COR-L47 (cell line): Measurements from ENCODE around the gene OPALIN.

Experiments used
- DNase-seq: peaks from one replicate; lab custom pipeline; 2025; lab: John Stamatoyannopoulos, UW

Gene OPALIN

DNA sequence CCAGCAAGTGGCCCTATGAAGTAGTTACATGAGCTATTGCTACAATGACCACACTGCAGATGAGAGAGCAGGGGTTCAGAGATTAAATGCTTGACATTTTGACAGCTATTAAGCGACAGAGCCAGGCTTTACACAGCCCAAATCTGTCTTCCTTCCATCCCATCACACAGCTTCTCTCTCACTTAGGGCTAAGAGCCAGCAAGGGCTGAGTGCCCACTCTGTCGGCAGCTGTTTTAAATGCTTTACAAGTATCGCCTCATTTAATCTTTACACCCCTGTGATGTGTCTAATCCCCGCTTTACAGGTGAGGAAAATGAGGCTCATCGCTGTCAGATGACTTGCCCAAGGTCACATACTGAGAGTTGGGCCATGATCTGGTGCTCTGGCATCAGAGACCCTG is 15.2 kb upstream of the OPALIN start:
- DNase-seq: no peak

DNA sequence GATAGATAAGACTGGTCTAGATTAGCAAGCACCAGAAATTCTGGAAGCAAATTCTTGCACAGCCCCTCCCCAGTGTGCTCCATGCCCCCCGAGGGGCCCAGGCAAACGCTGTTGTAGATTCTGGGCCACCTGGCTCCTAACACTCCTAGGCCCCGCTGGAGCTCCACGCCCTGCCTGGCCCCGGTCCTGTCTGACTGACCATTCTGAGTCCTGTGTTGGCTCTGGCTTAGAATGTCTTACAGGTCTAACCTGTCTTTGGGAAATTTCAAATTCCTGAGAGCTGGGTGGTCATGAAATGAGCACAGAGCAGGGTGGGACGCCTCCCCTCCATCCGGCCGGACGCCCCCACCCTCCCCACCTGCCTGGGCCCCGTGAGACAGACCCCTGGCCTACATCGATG is 12.6 kb upstream of the OPALIN start:
- no peak for DNase-seq

DNA sequence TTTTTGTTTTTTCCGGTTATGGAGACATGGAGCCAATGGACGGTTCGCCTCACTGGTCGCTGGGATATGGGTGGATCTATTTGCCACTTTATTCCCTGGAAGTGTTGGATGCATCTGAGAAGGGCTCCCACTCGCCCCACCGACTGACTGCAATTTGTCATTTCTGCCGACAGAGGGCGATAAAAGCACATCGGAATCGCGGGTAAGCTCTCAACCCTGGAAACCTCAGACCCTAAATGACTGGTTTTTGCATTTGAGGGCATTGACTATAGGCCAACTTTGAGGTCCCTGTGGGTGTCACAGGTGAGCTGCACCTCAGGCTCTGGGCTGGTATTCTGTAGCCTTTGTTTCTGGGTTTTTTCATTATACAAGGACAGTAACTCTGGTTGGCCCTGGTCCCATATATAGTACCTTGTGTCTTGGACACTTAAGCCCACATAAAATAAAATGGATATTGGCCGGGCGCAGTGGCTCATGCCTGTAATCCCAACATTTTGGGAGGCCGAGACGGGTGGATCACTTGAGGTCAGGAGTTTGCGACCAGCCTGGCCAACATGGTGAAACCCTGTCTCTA is 11.9 kb upstream of the OPALIN start:
- DNase-seq: no peak

DNA sequence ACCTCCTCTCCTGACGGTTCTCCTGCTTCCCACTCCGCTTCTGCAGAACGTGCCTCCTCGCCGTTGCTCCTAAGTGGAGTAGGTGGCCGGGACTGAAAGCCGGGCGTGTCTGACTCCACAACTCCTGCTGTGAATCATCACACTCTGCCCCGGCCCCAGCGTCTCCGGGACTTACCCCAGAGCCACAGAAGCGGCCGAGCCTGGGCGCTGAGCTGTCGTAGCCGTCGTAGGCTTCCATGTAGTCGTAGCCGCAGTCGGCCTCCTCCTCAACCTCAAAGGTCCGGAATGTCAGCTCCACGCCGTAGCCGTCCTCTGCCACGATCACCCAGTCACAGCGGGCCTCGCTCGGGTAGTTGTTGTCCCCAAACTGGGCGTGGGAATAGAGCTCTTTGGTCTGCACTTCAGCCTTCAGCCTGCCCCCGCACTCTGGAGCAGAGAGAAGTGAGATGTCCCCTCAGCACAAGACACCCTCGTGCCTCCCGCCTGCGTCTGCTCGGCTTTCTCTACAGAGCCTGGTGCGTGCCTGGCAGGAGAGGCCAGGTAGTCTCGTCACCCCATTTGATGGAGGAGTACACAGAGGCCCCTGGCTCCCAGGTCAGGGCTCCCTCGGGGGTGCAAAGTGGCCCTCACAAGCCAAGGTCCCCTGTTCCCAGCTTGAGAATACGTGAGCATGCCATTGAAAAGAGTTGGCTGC is 11.2 kb upstream of the OPALIN start:
- DNase-seq: no peak

DNA sequence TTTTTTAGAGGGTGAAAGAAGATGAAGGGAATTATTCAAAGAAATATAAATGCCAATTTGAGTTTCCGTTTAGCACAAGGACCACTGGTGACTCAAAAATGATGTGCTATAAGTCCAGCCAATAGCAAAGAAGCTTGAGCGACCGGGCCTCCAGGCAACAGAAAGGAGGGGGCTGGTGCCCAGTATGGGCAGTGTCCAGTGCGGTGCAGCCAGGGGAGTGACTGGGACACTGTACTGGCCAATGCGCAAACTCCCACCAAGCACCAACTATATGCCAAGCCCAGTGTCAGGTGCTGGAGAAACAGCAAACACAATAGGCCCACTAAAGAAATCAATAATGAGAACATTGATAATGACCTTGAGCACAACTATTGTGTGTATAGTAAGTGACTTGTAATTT is 10.2 kb upstream of the OPALIN start:
- no peak for DNase-seq

DNA sequence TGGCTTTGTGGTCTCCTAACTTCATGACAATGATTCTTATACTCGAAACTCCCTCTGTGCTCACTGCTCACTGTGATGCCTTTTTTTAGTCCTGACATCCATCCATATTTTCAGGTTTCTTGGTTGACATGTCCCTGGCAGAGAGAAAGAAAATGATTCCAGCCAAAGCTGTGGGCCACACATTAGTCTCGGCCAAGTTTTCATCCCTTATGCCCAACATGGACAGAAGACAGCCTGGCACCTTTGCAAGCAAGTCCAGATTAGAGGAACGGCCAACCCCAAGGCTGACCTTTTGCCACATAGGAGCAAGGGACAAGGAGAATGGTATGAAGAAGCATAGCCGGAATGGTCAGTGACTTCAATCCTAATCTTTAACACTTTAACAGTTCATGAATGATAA is 8.7 kb upstream of the OPALIN start:
- DNase-seq: no peak

DNA sequence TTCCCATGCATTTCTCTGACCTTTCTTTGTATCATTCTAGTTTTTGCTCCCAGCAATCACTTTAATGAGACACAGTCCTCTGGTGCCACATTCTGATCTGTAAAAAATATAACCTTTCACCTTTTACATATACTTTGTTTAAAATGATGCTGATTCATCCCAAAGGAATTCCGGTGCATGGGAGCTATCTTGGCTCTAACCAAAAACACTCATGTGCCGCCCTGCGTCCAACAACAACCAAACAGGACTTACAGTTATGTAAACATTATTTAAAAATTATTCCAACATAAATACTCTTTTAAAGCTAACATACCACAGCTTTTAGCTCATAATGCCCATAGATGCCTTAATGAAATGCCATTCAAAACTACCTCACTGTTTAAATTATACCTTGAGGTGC is 7.7 kb upstream of the OPALIN start:
- no peak for DNase-seq

DNA sequence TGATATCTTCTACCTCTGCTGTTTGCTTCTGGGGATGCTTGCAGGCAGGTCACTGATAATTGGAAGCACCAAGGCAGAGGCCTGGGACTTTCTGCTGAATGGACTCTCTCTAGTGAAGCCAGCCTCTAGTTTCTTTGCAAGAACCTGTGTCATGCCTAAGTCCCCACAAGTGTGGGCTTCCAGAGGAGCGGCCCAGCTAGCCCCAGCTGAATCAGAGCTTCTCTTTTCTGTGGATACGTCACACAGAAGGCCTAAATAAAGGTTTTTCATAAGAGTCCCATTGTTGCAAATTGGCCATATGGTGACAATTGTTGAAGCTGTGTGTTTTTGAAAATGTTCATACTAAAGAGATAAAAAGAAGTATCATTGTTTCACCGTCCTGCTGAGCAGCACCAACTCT is 6.8 kb upstream of the OPALIN start:
- DNase-seq: no peak

DNA sequence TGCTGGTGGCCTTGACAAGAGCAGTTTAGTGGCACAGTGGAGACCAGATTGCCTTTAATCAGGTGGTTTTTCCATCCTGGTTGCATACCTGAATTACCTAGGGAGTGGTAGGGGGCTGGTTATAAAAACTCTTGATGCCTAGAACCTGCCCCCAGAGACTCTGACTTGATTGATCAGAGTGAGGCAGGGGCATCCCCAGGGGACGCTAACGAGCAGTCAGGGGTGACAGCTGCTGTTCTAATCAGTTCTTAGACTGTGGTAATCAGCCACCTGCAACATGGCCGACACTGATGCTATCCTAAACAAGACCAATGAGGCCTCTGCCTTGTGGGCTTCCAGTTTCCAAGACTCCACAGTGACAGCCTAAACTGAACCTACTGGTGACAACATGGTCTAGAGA is 2.0 kb upstream of the OPALIN start:
- DNase-seq: no peak

DNA sequence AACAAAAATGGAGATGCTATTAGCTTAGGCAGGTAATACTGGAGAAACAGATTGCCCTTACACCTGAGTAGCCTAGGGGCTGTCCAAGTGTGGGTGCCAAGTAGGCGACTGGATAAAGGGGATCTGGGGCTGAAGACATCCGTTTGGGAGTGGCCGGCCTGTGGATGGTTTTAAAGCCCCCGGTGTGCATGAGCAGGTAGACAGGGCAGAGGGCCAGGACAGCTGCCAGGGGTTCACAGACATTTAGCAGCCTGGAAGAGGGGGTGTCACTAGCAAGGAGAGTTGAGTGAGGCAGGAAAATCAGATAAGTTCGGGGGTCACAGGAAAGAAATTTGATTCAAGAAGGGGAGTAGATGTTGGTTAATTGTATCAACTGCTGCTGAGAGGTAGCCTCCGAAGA is 1.5 kb upstream of the OPALIN start:
- no peak for DNase-seq

DNA sequence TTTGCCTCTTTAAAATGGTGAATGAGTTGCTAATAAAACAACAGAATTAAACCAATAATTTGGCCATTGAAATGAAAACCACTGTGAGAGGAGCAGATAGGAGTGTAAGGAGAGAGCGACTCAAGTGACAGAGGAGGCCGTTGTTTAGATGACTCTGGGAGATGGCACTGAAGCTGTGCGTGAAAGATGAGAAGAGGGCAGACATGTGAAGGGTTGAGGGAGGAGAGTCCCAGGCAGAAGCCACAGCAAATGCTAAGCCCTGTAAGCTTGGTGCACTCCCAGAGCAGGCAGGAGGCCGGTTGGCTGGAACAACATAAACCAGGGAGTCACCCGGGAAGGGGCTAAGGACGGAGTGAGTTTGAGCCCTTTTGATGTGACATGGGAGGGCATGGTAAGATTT is 814 bp upstream of the OPALIN start:
- DNase-seq: no peak

DNA sequence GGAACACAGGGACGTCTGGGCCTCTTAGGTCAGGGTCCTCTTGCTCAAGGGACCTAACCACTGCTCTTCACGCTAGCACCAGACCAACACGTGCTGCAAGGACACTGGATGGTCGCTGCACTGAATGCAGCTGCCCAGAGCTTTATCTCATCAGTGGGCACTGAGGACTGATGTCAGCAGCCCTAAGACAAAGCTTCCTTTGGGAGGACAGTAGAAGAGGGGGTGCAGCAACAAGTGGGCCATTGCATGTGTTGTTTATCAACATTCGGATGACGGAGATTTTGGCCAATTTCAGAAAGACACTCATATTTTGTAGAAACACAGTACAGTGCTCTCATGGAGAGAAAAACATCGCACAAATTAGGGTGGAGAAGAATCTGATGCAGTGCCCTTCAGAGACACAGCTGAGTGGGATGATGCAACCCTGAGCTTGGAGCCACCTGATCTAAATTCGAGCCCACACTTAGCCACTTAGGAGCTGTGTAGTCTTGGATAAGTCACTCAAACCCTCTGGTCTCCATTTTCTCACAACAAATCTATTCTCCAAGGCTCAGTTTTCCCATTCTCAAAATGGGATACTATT is 1.7 kb downstream of the OPALIN start:
- no peak for DNase-seq

DNA sequence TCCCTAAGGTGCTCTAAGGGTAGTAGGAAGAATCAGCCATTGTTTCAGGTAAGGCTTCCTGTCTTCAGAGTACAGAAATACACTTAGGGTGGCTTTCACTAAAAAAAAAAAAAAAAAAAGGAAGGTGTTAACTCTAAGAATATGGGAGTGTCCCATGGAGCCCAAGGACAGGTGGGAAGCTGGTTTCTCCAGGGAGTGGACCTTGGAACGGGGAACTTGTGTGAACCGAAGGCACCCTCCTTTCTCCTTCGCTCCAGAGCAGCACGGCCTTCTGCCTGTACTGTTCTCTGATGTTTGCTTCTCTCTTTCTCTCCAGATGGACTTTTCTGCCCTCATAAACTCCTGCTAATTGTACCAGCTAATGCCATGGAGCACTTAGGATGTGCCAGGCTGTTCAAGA is 6.2 kb downstream of the OPALIN start:
- DNase-seq: no peak

DNA sequence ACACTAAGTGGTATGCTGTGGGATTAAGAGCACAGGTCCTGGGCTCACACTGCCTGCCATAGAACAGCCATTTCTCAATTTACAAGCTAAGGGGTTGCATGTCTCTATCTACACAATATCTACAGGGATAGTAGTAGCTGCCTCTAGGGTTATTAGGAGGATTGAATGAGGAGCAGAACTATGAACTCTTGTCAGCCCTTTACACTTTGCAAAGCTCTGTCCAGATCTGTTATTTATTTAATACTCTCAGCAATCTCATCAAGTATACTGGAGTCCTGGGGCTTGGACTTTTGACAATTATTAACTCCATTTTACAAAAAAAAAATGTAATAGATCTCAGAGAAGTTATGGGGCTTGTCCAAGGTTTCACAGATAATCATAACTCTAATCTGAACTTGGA is 6.8 kb downstream of the OPALIN start:
- no peak for DNase-seq

DNA sequence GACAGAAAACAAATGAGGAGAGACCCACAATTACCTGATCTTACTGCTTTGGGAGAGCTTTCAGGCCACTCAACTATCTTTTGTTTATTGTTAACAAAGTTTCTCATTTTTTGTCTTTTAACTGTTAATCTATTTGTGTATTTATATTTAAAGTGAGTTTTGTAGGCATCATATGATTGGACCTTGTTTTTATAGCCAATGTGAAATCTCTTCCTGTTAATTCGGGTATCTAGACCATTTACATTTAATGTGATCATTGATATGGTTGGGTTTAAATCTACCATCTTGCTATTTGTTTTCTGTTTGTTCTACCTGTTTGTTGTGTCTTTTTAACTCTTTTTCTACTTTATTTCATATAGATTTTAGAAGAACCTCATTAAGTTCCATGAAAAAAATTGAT is 12.5 kb downstream of the OPALIN start:
- no peak for DNase-seq

DNA sequence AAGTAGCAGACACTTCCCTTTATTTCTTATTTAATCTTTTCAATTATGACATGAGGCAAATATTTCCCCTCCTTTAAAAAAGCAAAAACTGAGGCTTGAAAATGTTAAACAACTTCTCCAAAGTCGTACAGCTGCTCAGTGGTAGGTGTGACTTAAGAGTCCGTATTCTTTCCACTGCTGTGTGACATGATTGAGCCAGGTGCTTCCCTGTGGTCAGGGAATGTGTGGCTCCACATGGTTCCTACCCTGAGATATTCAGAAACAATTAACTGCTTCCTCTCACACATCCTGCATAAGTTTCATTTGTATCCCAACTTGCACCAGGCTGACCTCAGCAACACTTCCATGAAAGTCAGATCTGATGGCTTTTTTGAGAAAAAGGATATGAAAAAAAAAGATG is 13.6 kb downstream of the OPALIN start:
- DNase-seq: no peak

DNA sequence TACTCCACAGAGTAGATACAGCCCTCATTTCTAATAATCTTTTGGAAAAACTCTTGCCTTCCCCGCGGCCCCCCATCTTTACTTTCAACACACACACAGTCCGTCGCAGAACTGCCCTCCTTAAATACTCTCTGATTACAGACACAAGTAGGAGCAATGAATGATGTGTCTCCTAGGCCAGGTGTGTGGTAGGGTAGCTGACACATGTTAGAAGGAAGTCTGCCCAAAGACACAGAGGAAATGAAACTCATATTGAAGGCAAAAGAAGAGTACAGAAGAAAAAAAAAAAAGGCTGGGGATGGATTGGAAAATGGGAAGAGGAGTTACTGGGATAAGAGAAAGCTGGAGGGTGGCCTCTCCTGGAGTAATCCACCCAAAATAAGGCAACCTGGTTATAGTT is 14.6 kb downstream of the OPALIN start:
- no peak for DNase-seq

DNA sequence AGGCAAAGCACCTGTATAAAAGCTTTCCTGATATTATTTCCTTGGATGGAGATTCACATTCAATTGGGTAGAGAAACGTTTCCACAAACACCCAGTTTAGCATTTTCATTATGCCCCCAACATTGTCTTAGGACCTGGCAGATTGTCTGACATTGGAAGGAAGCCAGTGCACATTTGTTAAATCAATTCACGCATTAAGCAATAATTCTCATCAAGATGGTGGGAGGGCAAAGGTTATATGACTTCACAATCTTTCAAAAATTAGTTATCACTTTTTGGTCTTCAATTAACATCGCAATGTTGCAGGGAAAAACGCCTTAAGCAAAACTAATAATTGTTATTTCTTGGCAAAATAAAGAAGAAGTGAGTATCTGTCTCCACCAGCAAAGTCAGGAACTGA is 16.4 kb downstream of the OPALIN start:
- no peak for DNase-seq

DNA sequence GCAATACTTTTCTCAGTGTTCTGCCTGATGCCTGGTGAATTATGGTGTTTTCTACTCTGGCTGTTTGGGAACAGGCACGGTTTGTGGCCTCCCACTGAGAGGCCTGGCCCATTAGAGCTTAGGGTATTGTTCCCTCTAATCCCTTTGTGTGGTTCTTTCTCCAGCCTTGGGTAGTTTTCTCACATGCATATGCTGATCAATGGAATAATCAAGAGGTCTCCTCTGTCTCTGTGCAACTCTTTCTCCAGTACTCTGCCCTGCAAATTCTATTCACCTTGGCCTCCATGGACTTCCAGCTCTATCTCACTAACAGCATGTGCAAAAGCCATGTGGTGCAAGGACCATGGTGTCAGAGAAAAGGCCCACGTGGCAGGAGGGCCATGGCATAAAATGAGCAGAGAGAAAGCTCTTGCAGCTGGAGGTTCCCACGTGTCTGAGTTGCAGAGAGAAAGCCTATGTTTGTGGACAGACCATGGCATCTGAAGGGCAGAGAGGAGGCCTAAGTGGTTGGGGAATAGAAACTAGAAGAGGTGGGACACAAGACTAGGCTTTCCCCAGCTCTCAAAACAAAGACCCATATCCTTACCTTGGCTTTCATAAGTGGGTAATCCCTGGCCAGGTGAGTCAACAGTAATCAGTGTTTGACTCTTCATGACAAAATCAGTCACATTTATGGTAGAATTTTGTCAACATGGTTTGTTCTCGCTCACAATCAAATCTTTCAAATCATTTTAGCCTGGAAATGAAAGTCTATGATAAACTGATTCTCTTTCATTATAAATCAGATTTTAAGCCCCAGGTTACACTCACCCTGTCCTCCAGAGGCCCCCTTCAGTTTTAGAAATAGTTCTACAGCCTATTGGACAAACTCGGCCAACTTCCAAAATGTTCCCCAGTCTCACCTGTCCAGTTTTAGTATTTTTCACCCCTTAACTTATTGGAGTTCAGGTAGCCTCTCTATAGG is 17.3 kb downstream of the OPALIN start:
- no peak for DNase-seq

DNA sequence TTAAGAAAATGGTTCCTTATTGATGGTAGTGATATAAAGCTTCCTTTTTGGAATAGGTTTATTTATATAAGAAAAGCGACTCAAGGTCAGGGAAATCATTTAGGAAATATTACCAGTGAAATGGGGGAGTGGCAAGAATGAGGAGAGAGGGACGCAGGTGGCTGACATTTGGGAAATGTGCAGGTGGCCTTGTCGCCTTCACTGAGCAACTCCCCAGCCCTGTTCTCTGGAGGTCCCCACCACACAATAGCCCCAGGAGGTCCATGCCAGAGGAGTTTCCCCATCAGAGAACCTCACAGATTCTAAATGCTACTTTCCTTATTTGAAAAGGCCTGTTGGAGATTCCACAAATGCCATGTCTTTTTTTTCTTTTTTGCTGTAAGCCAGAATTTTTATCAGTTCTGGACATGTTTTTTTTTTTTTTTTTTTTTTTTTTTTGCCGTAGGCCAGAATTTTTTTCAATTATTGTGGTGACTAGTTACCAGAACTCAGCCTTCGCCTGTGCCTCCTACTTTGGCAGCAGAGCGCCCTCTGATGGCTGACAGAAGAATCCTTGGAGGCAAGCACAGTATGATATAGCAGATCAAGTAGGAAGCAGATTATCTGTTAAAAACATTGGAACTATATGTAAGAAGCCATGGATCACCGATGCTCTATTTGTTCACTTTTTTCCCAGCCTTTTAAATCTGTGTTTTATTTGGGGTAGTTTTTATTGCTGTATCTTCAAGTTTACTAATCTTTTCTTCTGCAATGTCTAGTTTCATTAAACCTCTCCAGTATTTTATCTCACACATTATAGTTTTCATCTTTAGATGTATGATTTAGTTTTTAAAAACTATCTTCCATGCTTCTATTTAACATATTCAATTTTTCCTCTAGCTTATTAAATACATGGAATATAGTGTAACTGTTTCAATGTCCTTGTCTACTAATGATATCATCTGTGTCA is 18.6 kb downstream of the OPALIN start:
- DNase-seq: no peak

DNA sequence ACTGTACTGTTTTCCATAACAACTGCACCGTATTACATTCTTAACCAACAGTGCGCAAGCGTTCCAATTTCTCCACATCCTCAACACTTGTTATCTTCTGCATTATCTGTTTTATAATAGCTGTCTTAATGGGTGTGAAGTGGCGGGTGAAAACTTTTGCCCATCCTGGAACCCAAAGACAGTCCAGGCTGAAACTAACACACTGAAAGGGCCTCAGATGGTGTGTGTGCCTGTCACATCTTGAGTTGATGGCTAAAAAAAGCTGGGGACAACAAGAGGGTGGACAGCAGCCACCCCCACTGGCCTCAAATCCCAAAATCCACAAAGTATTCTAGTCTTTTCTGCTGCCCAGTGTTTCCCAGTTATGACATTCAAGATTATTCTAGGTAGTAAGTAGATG is 19.4 kb downstream of the OPALIN start:
- no peak for DNase-seq
